ENCODE results near the gene LRRC58.

DNA sequence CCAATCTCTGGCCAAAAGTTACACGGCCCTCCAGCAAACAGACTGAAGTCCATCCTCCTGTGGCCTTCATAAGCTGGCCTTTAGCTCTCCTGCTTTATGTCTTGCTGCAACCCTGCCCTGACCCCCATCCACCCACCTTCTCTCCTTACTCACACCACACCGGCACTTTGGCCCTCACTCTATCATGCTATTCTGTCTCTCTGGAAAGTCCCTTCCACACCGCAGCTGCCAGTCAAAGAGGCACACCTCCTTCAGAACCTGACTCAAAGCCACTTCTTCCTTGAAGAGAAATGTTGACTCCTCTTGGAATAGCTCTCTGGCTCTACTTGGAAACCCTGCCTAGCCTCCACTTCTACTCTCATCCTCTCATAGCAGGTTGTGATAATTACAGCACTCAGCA is 68.6 kb downstream of the LRRC58 start:
- TF ChIP-seq, protein P1, sequence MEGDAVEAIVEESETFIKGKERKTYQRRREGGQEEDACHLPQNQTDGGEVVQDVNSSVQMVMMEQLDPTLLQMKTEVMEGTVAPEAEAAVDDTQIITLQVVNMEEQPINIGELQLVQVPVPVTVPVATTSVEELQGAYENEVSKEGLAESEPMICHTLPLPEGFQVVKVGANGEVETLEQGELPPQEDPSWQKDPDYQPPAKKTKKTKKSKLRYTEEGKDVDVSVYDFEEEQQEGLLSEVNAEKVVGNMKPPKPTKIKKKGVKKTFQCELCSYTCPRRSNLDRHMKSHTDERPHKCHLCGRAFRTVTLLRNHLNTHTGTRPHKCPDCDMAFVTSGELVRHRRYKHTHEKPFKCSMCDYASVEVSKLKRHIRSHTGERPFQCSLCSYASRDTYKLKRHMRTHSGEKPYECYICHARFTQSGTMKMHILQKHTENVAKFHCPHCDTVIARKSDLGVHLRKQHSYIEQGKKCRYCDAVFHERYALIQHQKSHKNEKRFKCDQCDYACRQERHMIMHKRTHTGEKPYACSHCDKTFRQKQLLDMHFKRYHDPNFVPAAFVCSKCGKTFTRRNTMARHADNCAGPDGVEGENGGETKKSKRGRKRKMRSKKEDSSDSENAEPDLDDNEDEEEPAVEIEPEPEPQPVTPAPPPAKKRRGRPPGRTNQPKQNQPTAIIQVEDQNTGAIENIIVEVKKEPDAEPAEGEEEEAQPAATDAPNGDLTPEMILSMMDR (IDR thresholded peaks at IDR 0.05), result no peak
- no peak for TF ChIP-seq POLR2AphosphoS5 (IDR thresholded peaks at IDR 0.05)
- TF ChIP-seq POLR2A (IDR thresholded peaks at IDR 0.05), result no peak
